Adrenal gland (tissue), 5 donors: Measurements from ENCODE around the gene PEX11B.

Experiments
- POLR2A ChIP-seq, 2 donors: fragments of 450-650 bp; IDR thresholded peaks; one replicate each; pipeline ENCODE4 v1.6.1; 2017; ENCODE audit warnings: antibody characterized with exemption in 2 of 2, mild to moderate bottlenecking in 2 of 2, moderate library complexity in 1 of 2
- TF ChIP-seq, protein P1 (sequence below), 6 experiments: fragments of 450-650 bp in 4 of 6; fragments of 200-600 bp in 2 of 6; sonication (generic) in 1 of 6; IDR thresholded peaks; 1 replicate in 5 of 6; 2 replicates in 1 of 6; pipeline versions ENCODE4 v1.5.1 to v1.8.0; 2016 to 2021; ENCODE audit warnings: antibody characterized with exemption in 6 of 6, mild to moderate bottlenecking in 2 of 6, moderate library complexity in 1 of 6
- donor health status: DM: no; HTN: no; CAD: no.

DNA sequence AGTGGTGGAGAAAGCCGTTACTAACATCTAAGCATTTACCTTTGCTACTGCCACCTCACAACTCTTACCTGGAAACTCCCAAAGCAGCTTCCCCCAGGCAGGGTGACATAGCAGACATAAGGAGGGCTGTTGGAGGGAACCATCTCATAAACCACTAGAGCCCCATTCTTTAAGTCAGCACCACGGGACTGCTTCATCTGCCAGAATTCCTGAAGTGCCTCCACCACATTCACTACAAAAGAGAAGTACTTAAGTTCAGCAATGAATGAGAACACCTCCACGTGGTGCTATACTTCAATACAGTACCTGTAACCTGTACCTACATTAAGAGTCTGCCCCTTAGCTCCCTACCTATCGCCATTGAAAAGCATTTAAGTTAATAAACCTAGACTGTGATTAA is 29.0 kb upstream of the PEX11B start:
- TF ChIP-seq, protein P1, sequence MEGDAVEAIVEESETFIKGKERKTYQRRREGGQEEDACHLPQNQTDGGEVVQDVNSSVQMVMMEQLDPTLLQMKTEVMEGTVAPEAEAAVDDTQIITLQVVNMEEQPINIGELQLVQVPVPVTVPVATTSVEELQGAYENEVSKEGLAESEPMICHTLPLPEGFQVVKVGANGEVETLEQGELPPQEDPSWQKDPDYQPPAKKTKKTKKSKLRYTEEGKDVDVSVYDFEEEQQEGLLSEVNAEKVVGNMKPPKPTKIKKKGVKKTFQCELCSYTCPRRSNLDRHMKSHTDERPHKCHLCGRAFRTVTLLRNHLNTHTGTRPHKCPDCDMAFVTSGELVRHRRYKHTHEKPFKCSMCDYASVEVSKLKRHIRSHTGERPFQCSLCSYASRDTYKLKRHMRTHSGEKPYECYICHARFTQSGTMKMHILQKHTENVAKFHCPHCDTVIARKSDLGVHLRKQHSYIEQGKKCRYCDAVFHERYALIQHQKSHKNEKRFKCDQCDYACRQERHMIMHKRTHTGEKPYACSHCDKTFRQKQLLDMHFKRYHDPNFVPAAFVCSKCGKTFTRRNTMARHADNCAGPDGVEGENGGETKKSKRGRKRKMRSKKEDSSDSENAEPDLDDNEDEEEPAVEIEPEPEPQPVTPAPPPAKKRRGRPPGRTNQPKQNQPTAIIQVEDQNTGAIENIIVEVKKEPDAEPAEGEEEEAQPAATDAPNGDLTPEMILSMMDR (IDR thresholded peaks at IDR 0.05) = no peak
- no peak for TF ChIP-seq POLR2A (IDR thresholded peaks at IDR 0.05)
